ENCODE results near the gene MYL11.

GRCh38 chr16:30372038-30372712 lies 2.4 kb upstream of the MYL11 start:
- TF ChIP-seq, protein P1, sequence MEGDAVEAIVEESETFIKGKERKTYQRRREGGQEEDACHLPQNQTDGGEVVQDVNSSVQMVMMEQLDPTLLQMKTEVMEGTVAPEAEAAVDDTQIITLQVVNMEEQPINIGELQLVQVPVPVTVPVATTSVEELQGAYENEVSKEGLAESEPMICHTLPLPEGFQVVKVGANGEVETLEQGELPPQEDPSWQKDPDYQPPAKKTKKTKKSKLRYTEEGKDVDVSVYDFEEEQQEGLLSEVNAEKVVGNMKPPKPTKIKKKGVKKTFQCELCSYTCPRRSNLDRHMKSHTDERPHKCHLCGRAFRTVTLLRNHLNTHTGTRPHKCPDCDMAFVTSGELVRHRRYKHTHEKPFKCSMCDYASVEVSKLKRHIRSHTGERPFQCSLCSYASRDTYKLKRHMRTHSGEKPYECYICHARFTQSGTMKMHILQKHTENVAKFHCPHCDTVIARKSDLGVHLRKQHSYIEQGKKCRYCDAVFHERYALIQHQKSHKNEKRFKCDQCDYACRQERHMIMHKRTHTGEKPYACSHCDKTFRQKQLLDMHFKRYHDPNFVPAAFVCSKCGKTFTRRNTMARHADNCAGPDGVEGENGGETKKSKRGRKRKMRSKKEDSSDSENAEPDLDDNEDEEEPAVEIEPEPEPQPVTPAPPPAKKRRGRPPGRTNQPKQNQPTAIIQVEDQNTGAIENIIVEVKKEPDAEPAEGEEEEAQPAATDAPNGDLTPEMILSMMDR (IDR thresholded peaks at IDR 0.05; ENCODE audit: low read depth, low read length), result no peak
- no peak for TF ChIP-seq POLR2A (IDR thresholded peaks at IDR 0.05; ENCODE audit: extremely low read depth, insufficient read length)

Measured in NB4 (cell line).